Glutamatergic neuron (in vitro differentiated cells): ENCODE measurements around the gene MRM2. TPM values are rescaled to one million over a fixed set of nuclear protein-coding genes. Genes with fewer than 3 reads are reported as not detected.

Source experiments
- DNase-seq: peaks from one replicate; pipeline ENCODE4 v3.0.0; 2022
- H3K27ac Mint-ChIP-seq: one replicate; pipeline ENCODE4 v1.8.0; 2020; ENCODE audit warnings: mild to moderate bottlenecking, mixed read lengths, inconsistent platforms; ENCODE audit not compliant: unreplicated experiment
- H3K27me3 Mint-ChIP-seq: one replicate; pipeline ENCODE4 v1.8.0; 2020; ENCODE audit warnings: mild to moderate bottlenecking, moderate library complexity, mixed read lengths, inconsistent platforms; ENCODE audit not compliant: unreplicated experiment
- H3K36me3 Mint-ChIP-seq: one replicate; pipeline ENCODE4 v1.8.0; 2020; ENCODE audit warnings: mild to moderate bottlenecking, mixed read lengths, inconsistent platforms; ENCODE audit not compliant: unreplicated experiment
- H3K4me1 Mint-ChIP-seq: one replicate; pipeline ENCODE4 v1.8.0; 2020; ENCODE audit warnings: mild to moderate bottlenecking, low read depth, mixed read lengths, inconsistent platforms; ENCODE audit not compliant: unreplicated experiment
- H3K4me3 Mint-ChIP-seq: one replicate; pipeline ENCODE4 v1.8.0; 2020; ENCODE audit warnings: mild to moderate bottlenecking, mixed read lengths, inconsistent platforms; ENCODE audit not compliant: unreplicated experiment
- H3K9me3 Mint-ChIP-seq: one replicate; pipeline ENCODE4 v1.8.0; 2020; ENCODE audit warnings: mild to moderate bottlenecking, moderate library complexity, mixed read lengths, inconsistent platforms; ENCODE audit not compliant: unreplicated experiment
- CTCF ChIP-seq: fragments of 200-600 bp; sonication (generic); IDR thresholded peaks from one replicate; pipeline ENCODE4 v1.5.0; 2021; ENCODE audit not compliant: partially characterized antibody, unreplicated experiment
- total RNA-seq: library from RNA; stranded (reverse); fragmentation: NEBNext Ultra II Directional; extraction: Animal tissue kit (Norgen Biotek cat#: 25700); gene quantifications from one replicate; pipeline ENCODE4 v1.2.1, GENCODE V29; 2021; ENCODE audit not compliant: unreplicated experiment

The MRM2 gene
- total RNA-seq, 1 donor from 2014 or later, result 28.1 TPM

GRCh38 chr7:2244404-2244995, 2.5 kb upstream of the MRM2 start:
- Mint-ChIP-seq H3K36me3 (no peaks in the 10 kb centered on the region), H3K4me1 (peaks cover 3% of the 10 kb centered on the region), H3K9me3 (peaks cover 3% of the 10 kb centered on the region), H3K27me3 (peaks cover 3% of the 10 kb centered on the region), H3K27ac (no peak overlapping the region), H3K4me3 (no peak overlapping the region)
- TF ChIP-seq CTCF, result no peak
- no peak for DNase-seq

GRCh38 chr7:2243458-2243857, 1.5 kb upstream of the MRM2 start:
- Mint-ChIP-seq H3K4me3 (peak overlapping the region; percentile 61), H3K27ac (no peak overlapping the region), H3K27me3 (peaks cover 3% of the 10 kb centered on the region), H3K4me1 (peaks cover 3% of the 10 kb centered on the region), H3K36me3 (no peaks in the 10 kb centered on the region), H3K9me3 (peaks cover 3% of the 10 kb centered on the region)
- TF ChIP-seq CTCF, result no peak
- no peak for DNase-seq

- Mint-ChIP-seq H3K9me3 (peaks cover 3% of the 10 kb centered on the region), H3K4me3 (peak overlapping the region; percentile 90), H3K27ac (no peak overlapping the region), H3K4me1 (peaks cover 3% of the 10 kb centered on the region), H3K27me3 (peaks cover 3% of the 10 kb centered on the region), H3K36me3 (no peaks in the 10 kb centered on the region)
- DNase-seq, result no peak
- TF ChIP-seq CTCF, result no peak
These were observed 780 bp upstream of the MRM2 start for GRCh38 chr7:2242541-2243429.

GRCh38 chr7:2239242-2239641, 2.8 kb downstream of the MRM2 start:
- H3K4me1 Mint-ChIP-seq, result peaks cover 1% of the 10 kb centered on the region
- no peak for TF ChIP-seq CTCF
- no peak overlapping the region for H3K4me3 Mint-ChIP-seq
- no peak overlapping the region for H3K27ac Mint-ChIP-seq
- no peaks in the 10 kb centered on the region for H3K36me3 Mint-ChIP-seq
- no peak for DNase-seq
- peaks cover 3% of the 10 kb centered on the region for H3K27me3 Mint-ChIP-seq
- H3K9me3 Mint-ChIP-seq, result no peaks in the 10 kb centered on the region

- TF ChIP-seq CTCF, result no peak
- no peaks in the 10 kb centered on the region for H3K36me3 Mint-ChIP-seq
- H3K27me3 Mint-ChIP-seq, result peaks cover 7% of the 10 kb centered on the region
- H3K4me3 Mint-ChIP-seq, result no peak overlapping the region
- no peak for DNase-seq
- no peak overlapping the region for H3K27ac Mint-ChIP-seq
- peaks cover 2% of the 10 kb centered on the region for H3K9me3 Mint-ChIP-seq
- no peaks in the 10 kb centered on the region for H3K4me1 Mint-ChIP-seq
These were observed 4.8 kb downstream of the MRM2 start for GRCh38 chr7:2237109-2237602.
